DMS 273 (cell line): Measurements from ENCODE around the gene ANKRD16.
A peak's percentile ranks its signal among the peaks of the same experiment; 100 is the strongest.
"Not testable (repeated sequence)": the region's sequence is repeated elsewhere in the genome, so short reads cannot be mapped to it uniquely, and the experiment has no call there.

Experiments used
- DNase-seq: peaks from one replicate; lab custom pipeline; 2025; ENCODE audit not compliant: unreplicated experiment; lab: John Stamatoyannopoulos, UW

The ANKRD16 gene

GRCh38 chr10:5877041-5877440 lies 12.7 kb downstream of the ANKRD16 start:
- not testable (repeated sequence) for DNase-seq

GRCh38 chr10:5876181-5876768 lies 13.4 kb downstream of the ANKRD16 start:
- DNase-seq: peak; percentile 69

GRCh38 chr10:5873515-5873995 lies 16.1 kb downstream of the ANKRD16 start:
- peak; percentile 61 for DNase-seq

GRCh38 chr10:5871596-5871995 lies 18.1 kb downstream of the ANKRD16 start:
- DNase-seq: no peak

- no peak for DNase-seq
These were observed 20.5 kb downstream of the ANKRD16 start for GRCh38 chr10:5869156-5869555.

- not testable (repeated sequence) for DNase-seq
These were observed 21.3 kb downstream of the ANKRD16 start for GRCh38 chr10:5868383-5868782.

- peak; percentile 13 for DNase-seq
These were observed 22.5 kb downstream of the ANKRD16 start for GRCh38 chr10:5867091-5867615.

- DNase-seq: not testable (repeated sequence)
These were observed 23.1 kb downstream of the ANKRD16 start for GRCh38 chr10:5866451-5867081.

GRCh38 chr10:5862981-5863685 lies 26.6 kb downstream of the ANKRD16 start:
- DNase-seq: peak; percentile 5

- DNase-seq: no peak
These were observed 27.2 kb downstream of the ANKRD16 start for GRCh38 chr10:5862360-5862961.

GRCh38 chr10:5860066-5860465 lies 29.6 kb downstream of the ANKRD16 start:
- no peak for DNase-seq

GRCh38 chr10:5858811-5859210 lies 30.9 kb downstream of the ANKRD16 start:
- DNase-seq: no peak

- DNase-seq: no peak
These were observed 33.0 kb downstream of the ANKRD16 start for GRCh38 chr10:5856701-5857004.

- DNase-seq: no peak
These were observed 33.6 kb downstream of the ANKRD16 start for GRCh38 chr10:5855979-5856700.

- no peak for DNase-seq
These were observed 35.6 kb downstream of the ANKRD16 start for GRCh38 chr10:5854131-5854475.

- not testable (repeated sequence) for DNase-seq
These were observed 43.0 kb downstream of the ANKRD16 start for GRCh38 chr10:5846667-5847066.

- DNase-seq: no peak
These were observed 45.2 kb downstream of the ANKRD16 start for GRCh38 chr10:5844345-5845055.

- no peak for DNase-seq
These were observed 45.9 kb downstream of the ANKRD16 start for GRCh38 chr10:5843686-5844344.

- no peak for DNase-seq
These were observed 47.7 kb downstream of the ANKRD16 start for GRCh38 chr10:5841965-5842364.
